G401 (cell line): ENCODE measurements around the gene SHF. TPM values are rescaled to one million over a fixed set of nuclear protein-coding genes. Genes with fewer than 3 reads are reported as not detected.
"Not testable (repeated sequence)": the region's sequence is repeated elsewhere in the genome, so short reads cannot be mapped to it uniquely, and the experiment has no call there.

ENCODE experiments used
- DNase-seq: peaks from one replicate; pipeline ENCODE4 v3.0.0-alpha.2; 2015; ENCODE audit warnings: low spot score
- in situ Hi-C: cut with HindIII; loops from 2 replicates; pipeline ENCODE4 v1.10.0; 2016; ENCODE audit warnings: low sequenced_read_pairs, mixed read lengths
- total RNA-seq: library from RNA; depleted of rRNA; stranded (reverse); fragments of >200 nt; shearing (Covaris generic); gene quantifications from 2 replicates; pipeline ENCODE4 v1.2.3, GENCODE V29; 2014; rRNA removed

The SHF gene, protein sequence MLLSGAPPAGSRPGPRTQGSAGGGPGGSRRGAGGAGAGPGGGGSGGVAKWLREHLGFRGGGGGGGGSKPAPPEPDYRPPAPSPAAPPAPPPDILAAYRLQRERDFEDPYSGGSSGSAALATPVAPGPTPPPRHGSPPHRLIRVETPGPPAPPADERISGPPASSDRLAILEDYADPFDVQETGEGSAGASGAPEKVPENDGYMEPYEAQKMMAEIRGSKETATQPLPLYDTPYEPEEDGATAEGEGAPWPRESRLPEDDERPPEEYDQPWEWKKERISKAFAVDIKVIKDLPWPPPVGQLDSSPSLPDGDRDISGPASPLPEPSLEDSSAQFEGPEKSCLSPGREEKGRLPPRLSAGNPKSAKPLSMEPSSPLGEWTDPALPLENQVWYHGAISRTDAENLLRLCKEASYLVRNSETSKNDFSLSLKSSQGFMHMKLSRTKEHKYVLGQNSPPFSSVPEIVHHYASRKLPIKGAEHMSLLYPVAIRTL
- total RNA-seq = 7.8 and 10.7 TPM in 2 replicates

DNA sequence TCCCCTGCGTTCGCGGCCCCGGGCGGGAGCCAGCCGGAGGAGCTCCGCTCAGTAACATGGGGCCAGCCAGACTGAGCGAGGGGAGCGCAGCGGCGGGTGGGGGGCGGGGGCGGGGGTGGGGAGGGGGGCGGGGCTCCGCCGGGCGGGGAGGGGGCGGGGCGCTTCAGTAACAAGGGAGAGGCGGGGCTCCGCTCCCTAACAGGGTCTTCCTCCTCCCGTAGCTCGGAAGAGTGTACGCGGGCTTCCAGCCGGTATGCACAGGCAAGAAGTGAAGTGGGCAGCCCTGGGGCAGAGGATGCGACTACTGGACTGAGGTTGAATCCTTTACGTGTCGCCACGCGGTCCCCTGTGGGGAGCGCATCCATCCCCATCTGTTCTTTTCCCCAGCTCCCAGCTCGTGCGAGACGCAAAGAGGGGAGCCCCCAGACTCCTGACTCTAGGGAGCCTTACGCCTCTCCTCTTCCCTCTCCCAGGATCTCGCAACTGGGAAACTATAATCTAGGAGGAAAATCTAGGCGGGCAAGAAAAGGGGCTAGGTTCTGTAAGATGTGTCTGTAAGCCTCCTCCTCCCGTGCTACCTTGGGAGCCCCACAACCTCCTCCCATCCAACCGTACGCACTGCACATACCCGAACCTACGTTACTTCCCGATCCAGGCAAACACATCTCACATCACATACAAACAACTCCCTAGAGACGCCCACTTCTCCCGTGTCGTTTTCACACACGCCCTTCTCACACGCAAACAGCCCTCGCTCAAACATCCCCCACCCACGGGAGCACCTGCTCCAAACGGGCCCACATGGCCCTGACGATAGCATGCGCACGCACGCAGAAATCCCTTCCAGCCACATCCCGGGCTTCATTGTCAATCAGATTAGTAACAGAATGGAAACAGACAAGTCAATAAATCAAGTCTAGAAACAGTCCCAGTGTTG, at the start of gene SHF:
Gene SHF, minus strand, starts transcription at position 73 of the 937 bp plus-strand sequence. Its CDS starts 15 bp downstream, at position 58.
- in situ Hi-C loops = no loop called here
- peak; percentile 89 for DNase-seq

DNA sequence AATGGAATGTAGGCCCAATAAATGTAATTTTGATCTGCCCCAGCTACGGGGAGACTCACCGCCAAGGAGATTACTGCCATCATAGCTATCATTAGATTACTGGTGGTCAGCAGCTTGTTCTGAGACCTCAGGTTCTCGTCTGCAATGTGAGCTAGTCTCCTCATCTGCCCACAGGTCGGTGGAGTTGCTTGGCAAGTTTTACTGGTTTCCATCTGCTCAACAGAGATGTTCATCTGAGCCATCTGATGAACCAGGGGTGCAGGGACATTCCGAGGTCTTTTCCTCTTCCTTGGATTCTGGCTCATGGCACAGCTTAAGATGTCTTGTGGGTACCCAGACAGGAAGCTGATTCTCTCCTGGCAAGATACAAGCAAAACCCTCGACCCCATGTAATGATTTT, 49.0 kb upstream of the SHF start:
- in situ Hi-C loops, DNase-seq: not testable (repeated sequence)

DNA sequence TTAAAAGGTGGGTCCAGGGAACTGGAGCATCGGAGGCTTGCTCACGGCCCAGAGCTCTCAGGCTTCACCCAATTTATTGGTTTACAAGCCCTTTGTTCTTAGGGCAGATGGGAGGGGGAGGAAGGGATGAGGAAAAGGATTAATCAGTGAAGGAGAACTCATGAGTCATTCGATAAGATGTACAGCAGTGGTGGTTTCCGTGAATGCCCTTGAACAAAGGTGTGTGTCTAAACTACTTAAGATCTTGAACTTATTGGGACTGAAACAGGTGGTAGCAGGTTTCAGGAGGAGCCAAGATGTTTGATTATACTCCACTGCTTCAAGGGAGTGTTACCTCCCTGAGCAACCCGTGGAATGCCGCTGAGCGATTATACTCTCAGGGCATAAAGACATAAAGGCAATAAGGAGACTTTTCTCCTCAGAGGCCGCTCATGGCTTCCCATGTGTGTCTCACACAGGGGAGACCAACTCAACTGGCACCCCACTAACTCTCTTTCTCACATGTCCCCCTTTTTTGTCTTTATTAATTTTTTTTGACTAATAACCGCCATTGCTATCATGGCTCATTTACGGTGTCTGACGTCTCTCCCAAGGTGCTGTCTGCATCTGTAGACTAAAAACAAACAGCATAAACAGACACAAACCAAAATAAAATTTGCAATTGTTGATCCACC, 46.9 kb upstream of the SHF start:
- no peak for DNase-seq
- in situ Hi-C loops = no loop called here

DNA sequence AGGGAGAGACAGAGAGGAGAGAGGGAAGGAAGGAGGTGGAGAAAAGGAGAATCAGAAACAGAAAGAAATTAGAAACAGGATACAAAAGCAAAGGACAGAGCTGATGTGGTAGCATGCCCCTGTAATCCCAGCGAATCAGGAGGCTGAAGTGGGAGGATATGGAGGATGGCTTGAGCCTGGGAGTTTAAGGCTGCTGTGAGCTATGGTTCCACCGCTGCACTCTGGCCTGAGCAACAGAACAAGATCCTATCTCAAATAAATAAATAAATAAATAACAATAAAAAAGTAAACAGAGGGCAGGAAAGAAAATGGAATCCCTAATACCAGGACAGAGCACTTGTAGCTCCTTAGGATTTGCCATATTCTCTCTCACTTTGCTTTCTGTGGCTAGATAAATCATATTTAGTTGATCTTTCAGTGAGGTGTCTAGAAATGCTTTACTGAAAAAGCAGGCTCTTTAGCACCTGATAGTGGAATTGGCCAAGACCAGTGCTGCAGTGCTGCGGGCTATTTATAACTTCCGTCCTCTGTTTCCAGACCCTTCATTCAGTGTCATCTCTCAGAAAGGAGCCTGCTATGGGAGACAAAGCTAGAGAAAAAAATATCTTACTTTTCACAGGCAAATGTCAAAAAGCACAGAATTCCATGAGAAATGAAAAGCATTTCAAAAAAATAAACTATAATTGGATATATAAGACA, 44.2 kb upstream of the SHF start:
- DNase-seq = no peak
- in situ Hi-C loops = no loop called here

DNA sequence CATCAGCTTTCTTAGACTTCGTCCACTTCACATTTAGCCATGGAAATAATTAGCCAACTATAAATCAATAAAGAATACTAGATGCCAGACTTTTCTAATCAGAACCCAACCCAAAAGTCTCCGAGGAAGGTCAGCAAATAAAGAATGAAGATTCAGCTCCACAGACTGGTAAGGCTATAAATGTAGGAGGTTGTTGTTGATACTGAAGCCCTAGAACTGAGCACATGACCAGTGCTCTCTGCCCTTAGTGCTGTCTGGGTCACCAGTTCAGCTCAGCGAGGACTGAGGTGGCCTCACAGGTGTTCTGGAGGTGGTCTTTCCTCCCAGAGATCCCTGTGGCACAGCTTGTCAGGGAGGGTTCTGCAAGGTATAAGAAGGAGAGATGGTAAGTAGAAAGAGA, 43.4 kb upstream of the SHF start:
- in situ Hi-C loops = no loop called here

DNA sequence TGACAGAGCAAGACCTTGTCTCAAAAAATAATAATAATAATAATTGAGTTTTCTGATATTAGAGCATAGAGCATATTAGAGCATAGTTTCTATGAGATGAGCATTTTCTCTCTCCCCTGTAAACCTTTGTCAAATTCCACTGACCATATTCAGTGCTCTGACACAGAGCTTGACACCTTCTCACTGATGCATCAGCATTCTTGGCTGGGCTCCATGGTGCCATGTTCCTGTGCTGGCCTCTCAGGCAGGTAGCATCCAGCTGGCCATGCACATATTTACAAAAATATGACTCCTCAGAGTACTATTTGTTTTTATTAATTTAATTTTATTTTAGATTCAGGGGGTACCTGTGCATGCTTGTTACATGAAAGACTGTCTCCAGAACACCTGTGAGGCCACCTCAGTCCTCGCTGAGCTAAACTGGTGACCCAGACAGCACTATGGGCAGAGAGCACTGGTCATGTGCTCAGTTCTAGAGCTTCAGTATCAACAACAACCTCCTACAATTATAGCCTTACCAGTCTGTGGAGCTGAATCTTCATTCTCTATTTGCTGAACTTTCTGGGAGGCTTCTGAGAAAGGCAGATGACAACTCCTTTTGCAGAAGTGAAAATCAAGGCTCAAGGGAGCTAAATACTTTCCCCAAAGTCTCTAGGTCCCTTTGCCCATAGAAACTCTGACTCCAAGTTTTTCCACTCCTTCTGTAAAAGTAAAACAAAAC, 42.6 kb upstream of the SHF start:
- no peak for DNase-seq
- in situ Hi-C loops = no loop called here

More for the DNA sequence above, 43.4 kb upstream of the SHF start:
- no peak for DNase-seq

DNA sequence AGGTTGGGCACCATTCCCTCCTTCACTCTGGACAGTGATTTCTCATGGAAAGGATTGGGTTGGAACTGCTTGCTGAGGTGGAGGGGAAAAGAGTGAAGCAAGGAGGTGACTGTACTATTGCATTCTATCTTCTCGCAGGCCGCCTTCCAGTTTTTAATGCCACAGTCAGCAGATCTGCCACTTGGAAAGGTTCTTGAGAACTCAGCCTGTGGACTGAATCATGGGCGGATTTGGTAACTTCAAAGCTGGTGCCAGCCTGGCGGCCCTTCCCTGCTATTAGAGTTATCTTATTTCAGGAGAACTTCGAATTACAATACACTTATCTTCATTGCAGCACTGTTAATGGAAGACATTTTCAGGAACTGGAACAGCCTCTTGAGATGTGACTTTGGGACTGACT, 41.2 kb upstream of the SHF start:
- DNase-seq = no peak
- in situ Hi-C loops = no loop called here

DNA sequence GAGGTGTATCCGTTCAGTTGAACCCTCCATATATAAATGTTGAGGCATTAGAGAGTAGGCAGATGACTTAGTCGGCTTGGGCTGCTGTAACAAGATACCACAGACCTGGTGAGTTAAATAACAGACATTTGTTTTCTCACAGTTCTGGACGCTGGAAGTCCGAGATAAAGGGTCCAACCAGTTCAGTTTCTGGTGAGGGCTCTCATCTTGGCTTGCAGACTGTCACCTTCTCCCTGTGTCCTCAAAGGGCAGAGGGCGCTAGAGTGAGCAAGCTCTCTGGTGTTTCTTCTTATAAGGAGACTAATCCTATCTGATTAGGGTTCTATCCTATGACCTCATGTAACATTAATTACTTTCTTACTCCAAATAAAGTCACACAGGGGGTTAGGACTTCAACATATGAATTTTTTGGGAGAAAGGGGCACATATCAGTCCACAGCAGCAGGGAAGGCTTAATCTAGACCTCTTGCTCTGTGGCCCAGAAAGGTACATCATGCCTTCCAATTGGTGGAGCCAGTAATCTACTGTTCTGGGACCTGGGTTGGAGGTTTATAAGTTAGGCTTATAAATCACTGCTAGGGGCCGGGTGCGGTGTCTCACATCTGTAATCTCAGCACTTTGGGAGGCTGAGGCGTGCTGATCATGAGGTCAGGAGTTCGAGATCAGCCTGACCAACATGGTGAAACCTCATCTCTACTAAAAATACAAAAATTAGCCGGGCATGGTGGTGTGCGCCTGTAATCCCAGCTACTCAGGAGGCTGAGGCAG, 37.9 kb upstream of the SHF start:
- DNase-seq = no peak
- in situ Hi-C loops = no loop called here

DNA sequence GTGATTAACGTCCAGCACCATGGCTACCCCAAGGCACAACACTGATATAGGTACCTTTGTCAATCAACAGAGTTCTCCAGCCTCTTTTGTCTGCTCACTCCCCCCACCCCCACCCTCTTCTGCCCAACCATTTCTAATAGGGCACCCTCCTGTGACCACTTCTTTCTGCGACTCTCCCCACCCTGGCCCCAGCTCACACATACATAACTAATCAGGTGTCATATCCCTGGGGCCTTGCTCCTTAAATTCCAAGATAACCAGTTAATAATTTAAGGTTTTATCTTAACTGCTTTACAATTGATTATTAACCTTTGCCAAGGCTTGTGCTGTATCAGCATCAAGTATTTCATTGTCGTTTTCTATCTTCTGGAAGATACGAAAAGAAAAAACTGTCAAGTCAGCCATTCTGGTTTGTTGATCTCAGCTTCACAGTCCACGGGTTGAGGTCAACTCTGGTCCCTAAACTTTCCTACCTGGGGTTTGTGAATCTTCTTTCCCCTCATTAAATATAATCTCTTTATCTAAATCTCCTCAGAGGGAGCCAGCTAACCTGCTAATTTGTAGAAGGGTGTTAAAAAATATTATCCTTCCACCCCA, 37.0 kb upstream of the SHF start:
- no peak for DNase-seq
- in situ Hi-C loops = no loop called here

DNA sequence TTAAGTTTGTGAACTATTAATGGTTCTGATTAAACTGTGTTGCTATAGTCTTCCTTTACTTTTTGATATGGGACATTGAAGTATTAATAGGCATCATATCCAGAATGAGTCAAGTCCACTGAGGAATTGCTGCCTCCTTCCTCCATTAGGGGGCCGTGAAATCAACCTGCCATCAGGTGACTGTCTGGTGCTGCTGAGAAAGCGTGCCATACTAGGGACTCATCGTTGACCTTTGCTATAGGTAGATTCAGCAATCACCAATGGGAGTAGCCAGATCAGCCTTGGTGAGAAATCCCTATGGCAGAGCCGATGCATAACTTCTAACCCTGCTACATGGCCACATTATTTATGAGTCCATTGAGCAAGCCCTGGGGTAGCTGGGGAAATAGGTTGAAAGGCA, 34.2 kb upstream of the SHF start:
- in situ Hi-C loops = no loop called here
- DNase-seq = no peak

DNA sequence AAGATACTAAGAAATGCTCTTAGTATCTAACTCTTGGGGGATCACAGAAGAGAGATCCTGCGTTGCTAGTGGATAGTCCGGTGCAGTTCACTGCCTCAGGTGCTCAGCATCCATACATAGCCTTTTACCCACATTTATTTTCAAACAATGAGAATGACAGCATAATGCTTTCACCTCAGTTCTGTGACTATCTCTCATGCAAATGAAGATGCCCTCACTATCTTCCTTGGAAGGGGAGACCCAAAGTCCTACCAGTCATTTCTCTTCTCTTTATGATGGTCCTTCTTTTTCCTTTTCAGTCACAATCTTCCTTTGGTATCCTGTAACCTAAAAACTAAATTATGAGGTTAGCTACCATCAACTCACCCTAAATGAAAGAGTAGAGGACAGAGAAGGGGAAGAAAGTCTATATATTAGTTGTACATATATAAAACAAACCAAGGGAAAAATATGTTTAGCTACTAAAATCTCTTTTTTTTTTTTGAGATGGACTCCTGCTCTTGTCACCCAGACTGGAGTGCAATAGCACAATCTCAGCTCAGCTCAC, 33.4 kb upstream of the SHF start:
- in situ Hi-C loops = no loop called here
- DNase-seq = no peak

DNA sequence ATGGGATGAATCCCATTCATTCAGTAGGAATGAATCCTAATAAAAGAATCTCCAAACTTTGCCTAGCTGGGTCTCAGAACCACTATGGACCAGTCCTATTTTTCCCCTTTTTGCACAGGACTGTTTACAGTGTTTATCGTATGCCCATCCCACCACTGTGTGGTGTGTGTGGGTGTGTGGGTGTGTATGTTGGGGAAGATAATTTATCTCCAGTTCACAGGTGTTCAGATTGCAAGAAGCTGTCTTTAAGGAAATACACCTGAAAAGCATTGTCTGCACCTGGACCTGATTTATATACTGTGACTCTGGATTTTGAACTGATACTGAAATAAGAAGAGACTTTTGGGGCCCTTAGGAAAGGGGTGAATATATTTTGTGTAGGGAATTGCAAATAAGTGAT, 24.7 kb upstream of the SHF start:
- DNase-seq = no peak
- in situ Hi-C loops = no loop called here

DNA sequence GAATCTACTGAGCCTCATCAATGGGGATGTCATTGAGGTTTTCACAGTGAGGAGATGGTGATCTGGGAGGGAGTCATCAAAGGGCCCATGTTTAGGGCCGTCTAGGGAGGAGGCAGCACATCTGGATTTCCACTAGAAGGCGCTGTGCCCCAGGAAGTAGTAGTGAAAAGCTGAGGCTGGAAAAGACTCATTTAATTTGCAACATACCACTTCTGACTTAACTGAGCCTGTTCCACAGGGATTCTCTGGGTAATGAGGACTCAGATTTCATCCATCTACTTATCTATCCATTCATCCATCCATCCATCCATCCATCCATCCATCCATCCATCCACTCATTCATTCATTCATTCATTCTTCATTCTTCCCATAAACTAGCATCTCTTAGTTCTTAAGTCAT, 17.4 kb upstream of the SHF start:
- in situ Hi-C loops = loop anchor here (10.0 kb wide), 1 partner anchor 190 kb away; no protein-coding TSS in a partner anchor

DNA sequence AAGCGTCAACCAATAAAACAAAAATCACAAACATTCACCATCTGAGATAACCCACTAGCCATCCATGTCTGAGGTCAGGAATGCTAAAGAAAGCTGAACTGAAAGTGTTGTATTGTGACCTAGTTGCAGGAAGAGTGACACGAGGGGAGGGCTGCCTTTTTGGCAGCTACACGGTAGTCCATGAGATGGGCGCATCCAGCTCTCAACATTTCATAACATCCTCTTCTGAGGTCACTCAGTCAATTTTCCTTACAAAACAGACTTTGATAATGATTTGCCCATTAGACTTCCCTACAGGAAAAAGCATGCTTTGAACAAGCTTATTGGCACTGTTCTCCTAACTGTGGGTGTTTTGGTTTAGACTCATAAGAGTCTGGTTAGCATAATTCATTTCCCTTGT, 15.4 kb upstream of the SHF start:
- in situ Hi-C loops = loop anchor here (10.0 kb wide), 1 partner anchor 192 kb away; no protein-coding TSS in a partner anchor
- DNase-seq = no peak

More for the DNA sequence above, 17.4 kb upstream of the SHF start:
- DNase-seq = peak; percentile 43

DNA sequence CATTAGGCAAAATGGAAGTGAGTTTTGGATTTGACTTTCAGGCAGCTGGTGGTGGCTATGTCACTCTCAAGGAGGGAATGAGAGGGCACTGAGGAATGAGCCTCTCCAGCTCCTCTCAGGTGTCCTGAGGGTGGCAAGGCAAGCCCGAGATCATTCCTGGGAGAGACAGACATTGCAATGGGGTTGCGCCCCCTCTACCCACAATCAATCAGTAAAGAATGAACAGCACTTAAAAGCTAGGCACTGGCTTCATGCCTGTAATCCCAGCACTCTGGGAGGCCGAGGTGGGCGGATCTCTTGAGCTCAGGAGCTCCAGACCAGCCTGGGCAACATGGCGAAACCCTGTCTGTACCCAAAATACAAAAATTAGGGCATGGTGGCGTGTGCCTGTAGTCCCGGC, 14.1 kb upstream of the SHF start:
- DNase-seq = no peak
- in situ Hi-C loops = loop anchor here (10.0 kb wide), 1 partner anchor 193 kb away; no protein-coding TSS in a partner anchor

DNA sequence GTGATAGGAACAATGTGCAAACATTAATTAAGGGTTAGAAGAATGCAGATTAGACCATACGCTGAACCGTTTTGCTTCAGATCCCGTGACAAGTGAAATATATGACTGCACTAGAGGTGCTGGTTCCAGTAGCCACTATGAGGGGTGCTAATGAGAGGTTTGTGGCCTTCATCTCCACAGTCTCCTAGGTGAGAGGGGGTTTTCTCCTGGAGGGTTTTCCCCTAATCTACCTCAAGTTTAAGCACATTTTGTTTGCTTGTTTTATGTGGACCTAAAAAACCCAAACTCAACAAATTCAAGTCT, 13.7 kb upstream of the SHF start:
- in situ Hi-C loops = loop anchor here (10.0 kb wide), 1 partner anchor 193 kb away; no protein-coding TSS in a partner anchor
- no peak for DNase-seq
